Measurements from ENCODE around the gene HLF.

DNA sequence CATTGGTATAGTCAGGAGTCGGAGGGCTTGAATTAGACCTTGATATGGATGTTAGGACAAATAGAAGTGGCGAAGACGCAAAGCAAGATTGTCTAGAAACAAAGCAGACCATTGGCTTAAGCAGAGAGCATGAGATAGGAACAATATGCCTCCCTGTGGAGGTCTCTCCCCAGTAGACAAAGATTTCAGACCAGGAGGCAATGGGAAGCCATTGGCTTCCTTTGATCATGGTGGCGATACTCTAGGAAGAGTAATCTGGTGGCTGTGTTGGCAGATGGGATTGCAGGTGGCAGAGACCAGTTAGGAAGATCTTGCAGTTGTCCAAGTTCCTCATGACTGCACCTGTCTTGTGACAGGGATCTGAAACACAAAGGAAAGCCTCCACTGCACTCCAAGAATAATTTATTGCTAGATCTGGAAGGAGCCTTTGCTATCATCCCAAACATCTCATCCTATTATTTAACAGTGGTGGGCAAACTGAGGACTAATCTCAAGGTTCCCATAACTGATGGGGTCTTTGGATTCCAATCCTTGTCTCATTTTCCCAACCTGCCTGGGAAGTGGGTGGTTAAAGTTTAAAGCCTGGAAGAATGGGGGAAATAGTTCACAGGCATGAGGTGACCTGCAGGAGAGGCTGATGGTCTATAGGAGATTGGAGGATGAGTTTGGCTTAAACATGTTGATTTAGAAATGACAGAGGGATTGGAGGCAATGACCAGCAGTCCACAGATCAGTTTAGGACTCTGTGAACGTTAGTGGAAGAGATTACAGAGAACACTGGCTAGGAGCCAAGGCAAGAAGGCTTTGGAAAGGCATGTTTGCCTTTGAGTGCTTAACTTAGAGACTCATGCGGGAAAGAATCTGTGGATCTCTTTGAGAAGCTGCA lies 37.0 kb downstream of the HLF start:
- no peak for TF ChIP-seq EZH2 (IDR thresholded peaks at IDR 0.05; ENCODE audit: low read depth)
- TF ChIP-seq, protein P1, sequence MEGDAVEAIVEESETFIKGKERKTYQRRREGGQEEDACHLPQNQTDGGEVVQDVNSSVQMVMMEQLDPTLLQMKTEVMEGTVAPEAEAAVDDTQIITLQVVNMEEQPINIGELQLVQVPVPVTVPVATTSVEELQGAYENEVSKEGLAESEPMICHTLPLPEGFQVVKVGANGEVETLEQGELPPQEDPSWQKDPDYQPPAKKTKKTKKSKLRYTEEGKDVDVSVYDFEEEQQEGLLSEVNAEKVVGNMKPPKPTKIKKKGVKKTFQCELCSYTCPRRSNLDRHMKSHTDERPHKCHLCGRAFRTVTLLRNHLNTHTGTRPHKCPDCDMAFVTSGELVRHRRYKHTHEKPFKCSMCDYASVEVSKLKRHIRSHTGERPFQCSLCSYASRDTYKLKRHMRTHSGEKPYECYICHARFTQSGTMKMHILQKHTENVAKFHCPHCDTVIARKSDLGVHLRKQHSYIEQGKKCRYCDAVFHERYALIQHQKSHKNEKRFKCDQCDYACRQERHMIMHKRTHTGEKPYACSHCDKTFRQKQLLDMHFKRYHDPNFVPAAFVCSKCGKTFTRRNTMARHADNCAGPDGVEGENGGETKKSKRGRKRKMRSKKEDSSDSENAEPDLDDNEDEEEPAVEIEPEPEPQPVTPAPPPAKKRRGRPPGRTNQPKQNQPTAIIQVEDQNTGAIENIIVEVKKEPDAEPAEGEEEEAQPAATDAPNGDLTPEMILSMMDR (conservative IDR thresholded peaks at IDR 0.05) = no peak

All from PC-9 (cell line).